ENCODE results near the gene ASB18. TPM values are rescaled to one million over a fixed set of nuclear protein-coding genes. Genes with fewer than 3 reads are reported as not detected.

ASB18 gene
- total RNA-seq, 4 donors from 2014 or later, result not detected

GRCh38 chr2:236163471-236164200 is 100.6 kb downstream of the ASB18 start:
- no peak for DNase-seq
- 8% methylated on average over 38 of the region's 59 CpGs; no CpG with 5 or more reads in 1 of the 2 donors for WGBS, 2 donors (ENCODE audit: low coverage in 1 of 2)
- Histone ChIP-seq H3K36me3 (no peaks in the 10 kb centered on the region), H3K4me1 (peaks cover 11 to 51% (median 47%) of the 10 kb centered on the region in 4 donors), H3K27ac (no peak overlapping the region), H3K9me3 (no peaks in the 10 kb centered on the region), H3K27me3 (peaks cover 100% of the 10 kb centered on the region), H3K4me3 (peak overlapping the region in 2 of 4 donors; percentile 18 to 46)
- intact Hi-C loops (cut with DNase I; ENCODE audit: low total_unique reads) (no loop called here), in situ Hi-C loops (cut with MboI; ENCODE audit: low pct_ligation_motif_present in 1 of 4, low pct_unique_long_range_greater_than_20kb in 1 of 4, low sequenced_read_pairs in 3 of 4) (no loop called here)
- TF ChIP-seq POLR2A (IDR thresholded peaks at IDR 0.05) (no peak), CTCF (IDR thresholded peaks at IDR 0.05) (no peak), EP300 (IDR thresholded peaks at IDR 0.05; ENCODE audit: low read depth) (no peak), POLR2AphosphoS5 (IDR thresholded peaks at IDR 0.05) (no peak)

- Histone ChIP-seq H3K27me3 (peaks cover 100% of the 10 kb centered on the region), H3K4me1 (peaks cover 11 to 45% (median 40%) of the 10 kb centered on the region in 4 donors), H3K9me3 (no peaks in the 10 kb centered on the region), H3K27ac (no peak overlapping the region), H3K4me3 (no peak overlapping the region), H3K36me3 (no peaks in the 10 kb centered on the region)
- intact Hi-C loops (cut with DNase I; ENCODE audit: low total_unique reads) (no loop called here), in situ Hi-C loops (cut with MboI; ENCODE audit: low pct_ligation_motif_present in 1 of 4, low pct_unique_long_range_greater_than_20kb in 1 of 4, low sequenced_read_pairs in 3 of 4) (no loop called here)
- no peak for DNase-seq
- TF ChIP-seq EP300 (IDR thresholded peaks at IDR 0.05; ENCODE audit: low read depth) (no peak), POLR2AphosphoS5 (IDR thresholded peaks at IDR 0.05) (no peak), POLR2A (IDR thresholded peaks at IDR 0.05) (no peak), CTCF (IDR thresholded peaks at IDR 0.05) (no peak)
- 26 to 49% methylated on average over 7 to 32 of the region's 33 CpGs for WGBS, 2 donors (ENCODE audit: low coverage in 1 of 2)
Observed at GRCh38 chr2:236162882-236163470, 101.2 kb downstream of the ASB18 start.

- no peak overlapping the region for H3K4me3 ChIP-seq
- in situ Hi-C loops (cut with MboI; ENCODE audit: low pct_ligation_motif_present in 1 of 4, low pct_unique_long_range_greater_than_20kb in 1 of 4, low sequenced_read_pairs in 3 of 4) (no loop called here), intact Hi-C loops (cut with DNase I; ENCODE audit: low total_unique reads) (no loop called here)
- H3K27me3 ChIP-seq, result peaks cover 98% of the 10 kb centered on the region
- no peaks in the 10 kb centered on the region for H3K9me3 ChIP-seq
- peaks cover 11 to 37% (median 33%) of the 10 kb centered on the region in 4 donors for H3K4me1 ChIP-seq
- 53 to 60% methylated on average over 4 to 16 of the region's 16 CpGs for WGBS, 2 donors (ENCODE audit: low coverage in 1 of 2)
- no peak for DNase-seq
- H3K36me3 ChIP-seq, result no peaks in the 10 kb centered on the region
- H3K27ac ChIP-seq, result no peak overlapping the region
- TF ChIP-seq EP300 (IDR thresholded peaks at IDR 0.05; ENCODE audit: low read depth), result no peak
- TF ChIP-seq POLR2AphosphoS5 (IDR thresholded peaks at IDR 0.05), result no peak
- no peak for TF ChIP-seq POLR2A (IDR thresholded peaks at IDR 0.05)
- TF ChIP-seq CTCF (IDR thresholded peaks at IDR 0.05), result no peak
Observed at GRCh38 chr2:236162031-236162845, 102.0 kb downstream of the ASB18 start.

- H3K4me3 ChIP-seq, result no peak overlapping the region
- peaks cover 11 to 30% (median 26%) of the 10 kb centered on the region in 4 donors for H3K4me1 ChIP-seq
- H3K27ac ChIP-seq, result no peak overlapping the region
- intact Hi-C loops (cut with DNase I; ENCODE audit: low total_unique reads) (no loop called here), in situ Hi-C loops (cut with MboI; ENCODE audit: low pct_ligation_motif_present in 1 of 4, low pct_unique_long_range_greater_than_20kb in 1 of 4, low sequenced_read_pairs in 3 of 4) (no loop called here)
- no peak for DNase-seq
- peaks cover 91% of the 10 kb centered on the region for H3K27me3 ChIP-seq
- H3K9me3 ChIP-seq, result no peaks in the 10 kb centered on the region
- 84% methylated on average over 12 of the region's 12 CpGs; no CpG with 5 or more reads in 1 of the 2 donors for WGBS, 2 donors (ENCODE audit: low coverage in 1 of 2)
- H3K36me3 ChIP-seq, result no peaks in the 10 kb centered on the region
- no peak for TF ChIP-seq CTCF (IDR thresholded peaks at IDR 0.05)
Observed at GRCh38 chr2:236161531-236161930, 102.7 kb downstream of the ASB18 start.

Data from transverse colon (tissue), 4 donors.